Uterus (tissue), 2 donors: ENCODE measurements around the gene RHOXF2.
"Not testable (repeated sequence)": the region's sequence is repeated elsewhere in the genome, so short reads cannot be mapped to it uniquely, and the experiment has no call there.

Experiments used
- CTCF ChIP-seq, 4 experiments: fragments of 200-600 bp in 2 of 4; fragments of 450-650 bp in 2 of 4; sonication (generic) in 2 of 4; IDR thresholded peaks; one replicate each; pipeline ENCODE4 v1.5.1; 2016 to 2019; ENCODE audit warnings: antibody characterized with exemption in 4 of 4, mild to moderate bottlenecking in 2 of 4, moderate library complexity in 1 of 4
- POLR2A ChIP-seq, 2 donors: fragments of 450-650 bp; IDR thresholded peaks; one replicate each; pipeline ENCODE4 v1.6.1; 2016; ENCODE audit warnings: antibody characterized with exemption in 2 of 2, mild to moderate bottlenecking in 1 of 2, moderate library complexity in 1 of 2

- TF ChIP-seq POLR2A, CTCF (IDR thresholded peaks at IDR 0.05): not testable (repeated sequence)
Measured at GRCh38 chrX:120159086-120159485, 673 bp downstream of the RHOXF2 start.
